ENCODE data around the gene TMEM138. TPM values are rescaled to one million over a fixed set of nuclear protein-coding genes. Genes with fewer than 3 reads are reported as not detected.

TMEM138 gene
- total and polyA plus RNA-seq, 4 donors: 24.6 to 64.4 (median 49.6) TPM

DNA sequence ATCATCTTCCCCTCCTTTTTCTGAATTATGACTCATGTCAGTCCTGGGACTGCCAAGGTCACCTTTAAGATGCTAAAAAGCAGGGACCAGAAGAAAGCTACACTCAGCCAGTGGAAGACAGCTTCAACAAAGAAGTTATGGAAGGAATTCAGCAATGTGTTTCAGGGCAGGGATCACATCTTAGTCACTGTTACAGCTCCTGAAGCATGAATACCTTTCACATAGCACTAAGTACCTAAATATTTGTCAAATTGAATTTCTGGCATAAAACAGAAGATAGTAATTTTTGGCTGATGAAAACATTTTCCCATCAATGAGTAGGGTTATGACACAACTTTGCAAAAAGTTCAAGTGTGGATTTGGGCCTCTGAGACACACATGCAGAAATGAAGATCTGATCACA is 34.5 kb upstream of the TMEM138 start:
- no peaks in the 10 kb centered on the region for H3K27me3 ChIP-seq (ENCODE audit: control insufficient read depth in 3 of 3, insufficient read depth in 3 of 3, low read length in 2 of 3)
- no peak overlapping the region for H3K4me3 ChIP-seq
- ATAC-seq (ENCODE audit: insufficient read depth, low FRiP score) (no peak), DNase-seq (no peak)
- H3K4me1 ChIP-seq (ENCODE audit: control insufficient read depth in 5 of 5, insufficient read depth in 5 of 5, low read length in 5 of 5): peaks cover 5 to 14% (median 8%) of the 10 kb centered on the region in 5 donors
- H3K36me3 ChIP-seq (ENCODE audit: control insufficient read depth in 4 of 4, insufficient read depth in 4 of 4, low read length in 4 of 4): peaks cover 28 to 49% (median 43%) of the 10 kb centered on the region in 4 donors
- no peak for TF ChIP-seq CTCF (IDR thresholded peaks at IDR 0.05; ENCODE audit: control extremely low read depth, extremely low read depth)
- H3K27ac ChIP-seq (ENCODE audit: low read depth in 1 of 2, low read length in 1 of 2): peak overlapping the region in 1 of 2 donors; percentile 58
- no peaks in the 10 kb centered on the region for H3K9me3 ChIP-seq (ENCODE audit: control insufficient read depth in 4 of 4, insufficient read depth in 3 of 4, low read length in 3 of 4)
- H3K9ac ChIP-seq (ENCODE audit: insufficient read depth in 1 of 2, low read length in 2 of 2): no peak overlapping the region

DNA sequence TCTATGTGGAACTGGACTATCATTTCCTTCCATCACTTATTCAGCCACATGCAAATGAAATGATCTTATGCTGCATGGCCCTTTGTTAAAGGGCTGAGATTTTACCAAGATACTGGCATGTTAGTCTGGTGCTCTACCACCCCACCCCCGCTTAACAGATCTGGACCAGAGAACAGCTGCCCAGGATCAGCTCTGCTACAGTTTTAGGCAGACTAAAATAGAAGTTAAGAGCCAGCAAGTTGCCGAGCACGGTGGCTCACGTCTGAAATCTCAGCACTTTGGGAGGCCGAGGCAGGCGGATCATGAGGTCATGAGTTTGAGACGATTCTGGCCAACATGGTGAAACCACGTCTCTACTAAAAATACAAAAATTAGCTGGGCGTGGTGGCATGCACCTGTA is 33.8 kb upstream of the TMEM138 start:
- 93% methylated on average over 9 of the region's 9 CpGs for WGBS, 2 donors
- no peaks in the 10 kb centered on the region for H3K9me3 ChIP-seq (ENCODE audit: control insufficient read depth in 4 of 4, insufficient read depth in 3 of 4, low read length in 3 of 4)
- TF ChIP-seq CTCF (IDR thresholded peaks at IDR 0.05; ENCODE audit: control extremely low read depth, extremely low read depth): no peak

DNA sequence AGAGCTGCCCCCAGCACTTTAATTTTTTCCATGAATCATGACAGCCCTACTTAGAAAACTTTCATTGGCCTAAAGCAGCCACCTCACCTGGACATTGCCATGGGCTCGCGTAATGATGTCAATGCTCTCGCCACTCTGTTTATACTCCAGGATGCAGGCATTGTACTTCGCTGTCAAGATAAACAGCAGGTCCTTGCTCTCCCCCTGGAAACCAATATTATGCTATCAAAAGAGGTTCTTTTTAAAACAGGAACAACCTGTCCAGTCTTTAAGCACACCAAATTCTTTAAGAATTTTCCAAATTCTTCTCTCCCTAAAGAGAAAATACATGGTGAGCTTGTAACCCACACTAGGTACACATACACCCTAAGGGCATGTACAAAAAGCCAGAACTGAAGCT is 32.3 kb upstream of the TMEM138 start:
- H3K4me1 ChIP-seq (ENCODE audit: control insufficient read depth in 5 of 5, insufficient read depth in 5 of 5, low read length in 5 of 5): peaks cover 7 to 19% (median 10%) of the 10 kb centered on the region in 5 donors
- H3K36me3 ChIP-seq (ENCODE audit: control insufficient read depth in 4 of 4, insufficient read depth in 4 of 4, low read length in 4 of 4): peaks cover 16 to 31% (median 26%) of the 10 kb centered on the region in 4 donors
- TF ChIP-seq CTCF (IDR thresholded peaks at IDR 0.05; ENCODE audit: control extremely low read depth, extremely low read depth): no peak
- H3K9ac ChIP-seq (ENCODE audit: insufficient read depth in 1 of 2, low read length in 2 of 2): no peak overlapping the region
- no peaks in the 10 kb centered on the region for H3K9me3 ChIP-seq (ENCODE audit: control insufficient read depth in 4 of 4, insufficient read depth in 3 of 4, low read length in 3 of 4)
- H3K4me3 ChIP-seq: no peak overlapping the region
- ATAC-seq (ENCODE audit: insufficient read depth, low FRiP score): no peak
- no peaks in the 10 kb centered on the region for H3K27me3 ChIP-seq (ENCODE audit: control insufficient read depth in 3 of 3, insufficient read depth in 3 of 3, low read length in 2 of 3)
- WGBS, 2 donors: 89 to 92% methylated on average over 4 of the region's 4 CpGs
- DNase-seq: no peak
- no peak overlapping the region for H3K27ac ChIP-seq (ENCODE audit: low read depth in 1 of 2, low read length in 1 of 2)

More for the DNA sequence above, 33.8 kb upstream of the TMEM138 start:
- H3K27ac ChIP-seq (ENCODE audit: low read depth in 1 of 2, low read length in 1 of 2): no peak overlapping the region
- DNase-seq (no peak), ATAC-seq (ENCODE audit: insufficient read depth, low FRiP score) (no peak)
- peaks cover 23 to 42% (median 37%) of the 10 kb centered on the region in 4 donors for H3K36me3 ChIP-seq (ENCODE audit: control insufficient read depth in 4 of 4, insufficient read depth in 4 of 4, low read length in 4 of 4)
- peak overlapping the region in 1 of 2 donors; percentile 4 for H3K9ac ChIP-seq (ENCODE audit: insufficient read depth in 1 of 2, low read length in 2 of 2)
- H3K4me3 ChIP-seq: no peak overlapping the region
- no peaks in the 10 kb centered on the region for H3K27me3 ChIP-seq (ENCODE audit: control insufficient read depth in 3 of 3, insufficient read depth in 3 of 3, low read length in 2 of 3)
- peaks cover 5 to 14% (median 8%) of the 10 kb centered on the region in 5 donors for H3K4me1 ChIP-seq (ENCODE audit: control insufficient read depth in 5 of 5, insufficient read depth in 5 of 5, low read length in 5 of 5)

- no peak overlapping the region for H3K27ac ChIP-seq (ENCODE audit: low read depth in 1 of 2, low read length in 1 of 2)
Measured at GRCh38 chr11:61331651-61332050, 30.5 kb upstream of the TMEM138 start.

More at GRCh38 chr11:61331651-61332050, 30.5 kb upstream of the TMEM138 start:
- H3K9me3 ChIP-seq (ENCODE audit: control insufficient read depth in 4 of 4, insufficient read depth in 3 of 4, low read length in 3 of 4): no peaks in the 10 kb centered on the region
- peaks cover 7 to 30% (median 10%) of the 10 kb centered on the region in 5 donors for H3K4me1 ChIP-seq (ENCODE audit: control insufficient read depth in 5 of 5, insufficient read depth in 5 of 5, low read length in 5 of 5)
- ATAC-seq (ENCODE audit: insufficient read depth, low FRiP score) (no peak), DNase-seq (no peak)
- H3K36me3 ChIP-seq (ENCODE audit: control insufficient read depth in 4 of 4, insufficient read depth in 4 of 4, low read length in 4 of 4): peaks cover 11 to 20% (median 13%) of the 10 kb centered on the region in 4 donors
- no peaks in the 10 kb centered on the region for H3K27me3 ChIP-seq (ENCODE audit: control insufficient read depth in 3 of 3, insufficient read depth in 3 of 3, low read length in 2 of 3)
- peak overlapping the region; percentile 87 to 94 for H3K9ac ChIP-seq (ENCODE audit: insufficient read depth in 1 of 2, low read length in 2 of 2)
- TF ChIP-seq CTCF (IDR thresholded peaks at IDR 0.05; ENCODE audit: control extremely low read depth, extremely low read depth): no peak
- WGBS, 2 donors: 62 to 63% methylated on average over 6 of the region's 6 CpGs
- no peak overlapping the region for H3K4me3 ChIP-seq
